ENCODE measurements around the gene ITGA6.

ITGA6 gene

DNA sequence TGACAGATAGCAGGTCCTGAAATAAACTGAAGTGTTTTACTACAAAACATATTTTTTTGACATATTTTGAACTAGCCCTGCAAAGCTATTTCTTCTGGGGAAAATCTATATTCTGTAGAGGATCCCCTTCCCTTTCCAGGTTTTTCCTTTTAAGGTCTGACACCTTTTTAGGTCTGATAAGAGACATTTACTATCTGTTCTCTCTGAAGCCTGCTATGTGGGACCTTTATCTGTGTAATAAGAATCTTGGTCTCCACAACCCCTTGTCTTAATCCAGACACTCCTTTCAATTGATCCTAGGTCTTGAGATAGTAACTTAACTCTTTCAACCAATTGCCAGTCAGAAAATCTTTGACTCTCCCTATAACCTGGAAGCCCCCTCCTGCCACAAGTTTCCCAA, 123.0 kb downstream of the ITGA6 start:
- no peak for DNase-seq (ENCODE audit: low spot score)
- no peak overlapping the region for H3K4me3 ChIP-seq
- H3K27ac ChIP-seq, result no peak overlapping the region
- TF ChIP-seq, protein P1, sequence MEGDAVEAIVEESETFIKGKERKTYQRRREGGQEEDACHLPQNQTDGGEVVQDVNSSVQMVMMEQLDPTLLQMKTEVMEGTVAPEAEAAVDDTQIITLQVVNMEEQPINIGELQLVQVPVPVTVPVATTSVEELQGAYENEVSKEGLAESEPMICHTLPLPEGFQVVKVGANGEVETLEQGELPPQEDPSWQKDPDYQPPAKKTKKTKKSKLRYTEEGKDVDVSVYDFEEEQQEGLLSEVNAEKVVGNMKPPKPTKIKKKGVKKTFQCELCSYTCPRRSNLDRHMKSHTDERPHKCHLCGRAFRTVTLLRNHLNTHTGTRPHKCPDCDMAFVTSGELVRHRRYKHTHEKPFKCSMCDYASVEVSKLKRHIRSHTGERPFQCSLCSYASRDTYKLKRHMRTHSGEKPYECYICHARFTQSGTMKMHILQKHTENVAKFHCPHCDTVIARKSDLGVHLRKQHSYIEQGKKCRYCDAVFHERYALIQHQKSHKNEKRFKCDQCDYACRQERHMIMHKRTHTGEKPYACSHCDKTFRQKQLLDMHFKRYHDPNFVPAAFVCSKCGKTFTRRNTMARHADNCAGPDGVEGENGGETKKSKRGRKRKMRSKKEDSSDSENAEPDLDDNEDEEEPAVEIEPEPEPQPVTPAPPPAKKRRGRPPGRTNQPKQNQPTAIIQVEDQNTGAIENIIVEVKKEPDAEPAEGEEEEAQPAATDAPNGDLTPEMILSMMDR (IDR thresholded peaks at IDR 0.05), result no peak

DNA sequence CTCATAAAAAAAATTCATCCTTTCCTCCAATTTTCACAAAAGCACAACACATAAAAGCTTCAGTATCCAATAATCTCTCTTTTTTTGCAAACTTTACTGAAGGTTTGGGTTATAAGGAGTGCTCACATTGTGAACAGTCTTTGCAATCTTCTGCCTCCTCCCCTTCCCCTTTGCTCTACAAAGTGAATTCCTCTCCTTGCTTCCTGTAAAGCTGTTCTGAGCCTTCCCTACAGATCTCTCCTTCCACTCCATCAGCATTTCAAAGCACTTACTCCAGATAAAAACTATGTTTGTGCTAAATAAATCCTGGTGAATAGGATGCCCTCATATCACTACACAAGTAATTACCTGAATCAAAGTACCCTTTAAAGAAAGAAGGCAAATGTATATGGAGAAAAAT, 123.9 kb downstream of the ITGA6 start:
- Histone ChIP-seq H3K4me3 (no peak overlapping the region), H3K27ac (no peak overlapping the region)
- no peak for DNase-seq (ENCODE audit: low spot score)
- TF ChIP-seq, protein P1 (IDR thresholded peaks at IDR 0.05), result no peak

DNA sequence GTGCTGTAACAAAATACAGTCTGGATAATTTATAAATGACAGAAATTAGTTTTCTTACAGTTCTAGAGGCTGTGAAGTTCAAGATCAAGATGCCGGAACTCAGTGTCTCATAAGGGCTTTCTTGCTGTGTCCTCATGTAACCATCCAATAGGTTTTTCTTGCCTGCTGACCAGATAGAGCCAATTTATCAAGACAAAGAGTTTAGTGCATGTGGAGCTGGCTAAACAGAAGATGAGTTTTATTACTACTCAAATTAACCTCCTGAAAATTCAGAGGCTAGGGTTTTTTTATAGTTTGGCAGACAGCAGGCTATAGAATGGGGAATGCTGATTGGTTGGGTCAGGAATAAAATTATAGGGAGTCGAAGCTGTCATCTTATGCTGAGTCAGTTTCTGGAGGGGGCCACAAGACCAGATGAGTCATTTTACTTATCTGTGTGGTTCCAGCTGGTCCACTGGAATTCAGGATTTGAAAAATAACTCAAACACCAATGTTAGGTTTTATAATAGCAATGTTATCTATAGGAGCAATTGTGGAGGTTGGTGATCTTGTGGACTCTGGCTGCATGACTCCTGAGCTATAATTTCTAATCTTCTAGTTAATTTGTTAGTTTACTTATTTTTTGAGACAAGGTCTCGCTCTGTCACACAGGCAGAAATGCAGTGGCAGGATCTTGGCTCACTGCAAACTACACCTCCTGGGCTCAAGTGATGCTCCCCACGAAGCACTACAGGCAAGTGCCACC, 125.3 kb downstream of the ITGA6 start:
- no peak overlapping the region for H3K27ac ChIP-seq
- TF ChIP-seq, protein P1 (IDR thresholded peaks at IDR 0.05), result no peak
- no peak for DNase-seq (ENCODE audit: low spot score)
- no peak overlapping the region for H3K4me3 ChIP-seq

DNA sequence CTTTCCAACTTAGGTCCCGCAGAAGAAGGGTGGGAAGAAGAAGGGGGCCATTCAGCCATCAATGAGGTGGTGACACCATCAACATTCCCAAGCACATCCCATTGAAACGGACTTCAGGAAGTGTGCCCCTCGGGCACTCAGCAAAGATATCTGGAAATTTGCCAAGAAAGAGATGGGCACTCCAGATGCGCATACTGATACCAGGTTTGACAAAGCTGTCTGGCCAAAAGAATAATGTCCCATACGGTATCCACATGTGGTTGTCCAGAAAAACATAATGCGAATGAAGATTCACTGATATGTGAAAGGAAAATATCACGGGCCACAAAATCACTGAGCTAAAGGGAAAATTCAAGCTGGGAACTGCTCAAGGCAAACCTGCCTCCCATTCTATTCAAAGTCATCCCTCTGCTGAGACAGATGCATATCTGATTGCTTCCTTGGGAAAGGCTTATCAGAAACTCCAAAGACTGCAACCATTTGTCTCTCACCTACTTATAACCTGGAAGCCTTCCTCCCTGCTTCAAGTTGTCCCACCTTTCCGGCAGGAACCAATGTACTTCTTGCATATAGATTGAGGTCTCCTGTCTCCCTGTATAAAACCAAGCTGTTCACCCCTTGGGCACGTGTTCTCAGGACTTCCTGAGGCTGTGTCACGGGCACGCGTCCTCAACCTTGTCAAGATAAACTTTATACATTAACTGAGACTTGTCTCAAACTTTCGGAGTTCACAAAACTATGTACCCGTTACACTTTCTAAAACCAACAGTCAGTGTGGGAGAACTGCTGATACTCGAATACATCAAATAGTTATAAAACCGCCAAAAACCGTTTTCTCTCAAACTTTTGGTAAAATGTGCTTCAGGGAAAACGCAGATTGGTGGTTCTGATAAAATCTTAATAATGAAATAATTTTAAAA, 127.2 kb downstream of the ITGA6 start:
- H3K4me3 ChIP-seq, result peak overlapping the region; percentile 86
- TF ChIP-seq, protein P1 (IDR thresholded peaks at IDR 0.05), result no peak
- DNase-seq (ENCODE audit: low spot score), result no peak

DNA sequence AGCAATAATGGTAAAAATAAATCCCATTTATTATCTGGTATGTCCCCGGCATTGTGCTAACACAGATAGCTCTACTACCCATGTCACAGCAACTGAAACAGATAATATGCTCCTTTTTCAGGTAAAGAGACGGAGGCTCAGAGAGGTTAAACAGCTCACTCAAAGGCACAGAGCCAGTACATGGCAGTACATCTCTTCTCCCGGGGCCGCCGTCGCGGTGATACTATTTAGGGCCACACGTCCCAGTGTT, 127.8 kb downstream of the ITGA6 start:
- TF ChIP-seq, protein P1 (IDR thresholded peaks at IDR 0.05), result no peak
- no peak for DNase-seq (ENCODE audit: low spot score)
- Histone ChIP-seq H3K4me3 (peak overlapping the region; percentile 86), H3K27ac (peak overlapping the region; percentile 92)

More for the DNA sequence above, 127.2 kb downstream of the ITGA6 start:
- H3K27ac ChIP-seq, result peak overlapping the region; percentile 92
